Fibroblast of lung (primary cell): ENCODE measurements around the gene JAZF1. TPM values are rescaled to one million over a fixed set of nuclear protein-coding genes. Genes with fewer than 3 reads are reported as not detected.

Experiments
- DNase-seq, 2 donors: peaks; one replicate each; pipeline versions ENCODE4 v3.0.0 to v3.0.0-alpha.2; 2010; ENCODE audit warnings: low read depth in 2 of 2
- H2AFZ ChIP-seq: 2 replicates; pipeline ENCODE4 v1.5.1; 2012; ENCODE audit warnings: low read length, control low read depth, inconsistent platforms
- H3K27ac ChIP-seq: 2 replicates; pipeline ENCODE4 v1.5.1; 2011; ENCODE audit warnings: low read length, control low read depth; ENCODE audit not compliant: insufficient read depth
- H3K27me3 ChIP-seq: 2 replicates; pipeline ENCODE4 v1.5.1; 2011; ENCODE audit warnings: mild to moderate bottlenecking, low read length; ENCODE audit not compliant: control insufficient read depth, insufficient read depth
- H3K36me3 ChIP-seq: 2 replicates; pipeline ENCODE4 v1.5.1; 2011; ENCODE audit warnings: low read length; ENCODE audit not compliant: control insufficient read depth, insufficient read depth
- H3K4me1 ChIP-seq: 2 replicates; pipeline ENCODE4 v1.5.1; 2011; ENCODE audit warnings: low read length; ENCODE audit not compliant: control insufficient read depth, insufficient read depth; ENCODE audit errors: extremely low read depth
- H3K4me2 ChIP-seq: 2 replicates; pipeline ENCODE4 v1.5.1; 2011; ENCODE audit warnings: low read length, control low read depth; ENCODE audit not compliant: insufficient read depth; ENCODE audit errors: extremely low read depth
- H3K4me3 ChIP-seq, 4 experiments: fragments of 200-600 bp in 1 of 4; sonication (generic) in 1 of 4; replicated peaks in 1 of 4; 2 replicates each; pipeline ENCODE4 v1.5.1; 2011 to 2016; ENCODE audit warnings: low read length in 4 of 4, low read depth in 3 of 4, mild to moderate bottlenecking in 3 of 4, control low read depth in 2 of 4, inconsistent platforms in 1 of 4, mixed read lengths in 1 of 4; ENCODE audit not compliant: insufficient read depth in 1 of 4; ENCODE audit errors: control extremely low read depth in 1 of 4
- H3K79me2 ChIP-seq: 2 replicates; pipeline ENCODE4 v1.5.1; 2012; ENCODE audit warnings: mild to moderate bottlenecking, low read length, inconsistent platforms; ENCODE audit not compliant: control insufficient read depth, insufficient read depth
- H3K9ac ChIP-seq: 2 replicates; pipeline ENCODE4 v1.5.1; 2011; ENCODE audit warnings: mild to moderate bottlenecking, low read length, control low read depth; ENCODE audit not compliant: insufficient read depth
- H3K9me3 ChIP-seq: 2 replicates; pipeline ENCODE4 v1.5.1; 2012; ENCODE audit warnings: low read depth, low read length; ENCODE audit not compliant: control insufficient read depth, insufficient read depth
- H4K20me1 ChIP-seq: 2 replicates; pipeline ENCODE4 v1.5.1; 2011; ENCODE audit warnings: low read length; ENCODE audit not compliant: control insufficient read depth, insufficient read depth; ENCODE audit errors: extremely low read depth
- EZH2 ChIP-seq: IDR thresholded peaks from 2 replicates; pipeline ENCODE4 v1.5.1; 2012; ENCODE audit warnings: low read length, control low read depth, mild to moderate bottlenecking; ENCODE audit errors: missing control alignments
- polyA plus RNA-seq, 2 donors: library from polyadenylated mRNA; depleted of rRNA in 1 of 2; stranded (reverse) in 1 of 2; unstranded in 1 of 2; fragments of >200 nt; gene quantifications; 2 replicates each; pipeline ENCODE4 v1.2.1, GENCODE V29; 2011 to 2012; ENCODE audit warnings: missing spikeins in 1 of 2
- total RNA-seq: library from RNA; depleted of rRNA; stranded (reverse); fragments of >200 nt; gene quantifications from 2 replicates; pipeline ENCODE4 v1.2.1, GENCODE V29; 2014
- TF ChIP-seq, protein P1 (sequence below), 2 donors: IDR thresholded peaks in 1 of 2; conservative IDR thresholded peaks in 1 of 2; 1 replicate in 1 of 2; 2 replicates in 1 of 2; pipeline ENCODE4 v1.5.1; 2011 to 2012; ENCODE audit warnings: low read length in 2 of 2, control low read depth in 1 of 2, inconsistent platforms in 1 of 2, low read depth in 1 of 2, mild to moderate bottlenecking in 1 of 2

JAZF1 gene
- total and polyA plus RNA-seq, 2 donors (not counting 1 experiment from before 2014, with no cell fraction given), result 9.1 to 9.3 TPM

DNA sequence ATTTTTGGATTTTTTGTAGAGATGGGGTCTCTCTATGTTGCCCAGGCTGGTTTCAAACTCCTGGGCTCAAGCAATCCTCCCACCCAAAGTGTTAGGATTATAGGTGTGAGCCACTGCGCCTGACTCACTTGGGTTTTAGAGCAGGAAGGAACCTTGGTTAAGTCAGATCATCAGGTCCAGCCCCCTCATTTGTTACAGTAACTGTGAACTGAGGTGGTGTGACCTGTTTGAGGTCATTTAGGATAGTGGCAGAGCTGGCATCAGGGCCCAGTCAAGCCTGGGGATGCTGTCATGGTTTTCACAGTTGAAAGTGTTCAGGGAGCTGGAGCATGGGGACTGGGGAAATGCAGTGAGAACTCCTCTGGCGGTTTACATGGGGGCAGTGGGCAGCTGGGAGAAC is 281.0 kb downstream of the JAZF1 start:
- no peak for DNase-seq

DNA sequence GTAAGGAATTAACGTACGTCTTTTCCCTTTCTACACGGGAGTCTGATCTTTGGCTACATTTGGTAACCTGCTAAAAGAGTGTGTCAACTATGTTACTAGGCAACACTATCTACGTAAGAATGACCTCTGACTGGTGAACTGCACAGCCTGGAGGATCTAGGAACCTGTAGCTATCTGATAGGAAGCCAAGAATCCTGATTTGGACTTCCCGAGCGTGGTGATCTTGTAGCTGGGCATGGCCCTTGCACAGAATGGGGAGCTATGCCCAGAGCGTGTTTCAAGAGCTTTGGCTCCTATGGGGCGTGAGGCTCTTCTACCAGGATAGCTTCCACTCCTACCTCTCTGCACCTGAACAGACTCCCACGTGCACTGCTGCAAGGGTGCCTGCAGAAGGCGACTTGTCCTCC is 283.2 kb downstream of the JAZF1 start:
- Histone ChIP-seq H2AFZ (no peak overlapping the region), H3K4me2 (no peak overlapping the region), H4K20me1 (no peaks in the 10 kb centered on the region), H3K4me3 (no peak overlapping the region), H3K9me3 (no peaks in the 10 kb centered on the region), H3K9ac (no peak overlapping the region), H3K27me3 (no peaks in the 10 kb centered on the region), H3K4me1 (no peaks in the 10 kb centered on the region), H3K27ac (no peak overlapping the region), H3K36me3 (no peaks in the 10 kb centered on the region), H3K79me2 (no peaks in the 10 kb centered on the region)
- no peak for DNase-seq
- TF ChIP-seq, protein P1, sequence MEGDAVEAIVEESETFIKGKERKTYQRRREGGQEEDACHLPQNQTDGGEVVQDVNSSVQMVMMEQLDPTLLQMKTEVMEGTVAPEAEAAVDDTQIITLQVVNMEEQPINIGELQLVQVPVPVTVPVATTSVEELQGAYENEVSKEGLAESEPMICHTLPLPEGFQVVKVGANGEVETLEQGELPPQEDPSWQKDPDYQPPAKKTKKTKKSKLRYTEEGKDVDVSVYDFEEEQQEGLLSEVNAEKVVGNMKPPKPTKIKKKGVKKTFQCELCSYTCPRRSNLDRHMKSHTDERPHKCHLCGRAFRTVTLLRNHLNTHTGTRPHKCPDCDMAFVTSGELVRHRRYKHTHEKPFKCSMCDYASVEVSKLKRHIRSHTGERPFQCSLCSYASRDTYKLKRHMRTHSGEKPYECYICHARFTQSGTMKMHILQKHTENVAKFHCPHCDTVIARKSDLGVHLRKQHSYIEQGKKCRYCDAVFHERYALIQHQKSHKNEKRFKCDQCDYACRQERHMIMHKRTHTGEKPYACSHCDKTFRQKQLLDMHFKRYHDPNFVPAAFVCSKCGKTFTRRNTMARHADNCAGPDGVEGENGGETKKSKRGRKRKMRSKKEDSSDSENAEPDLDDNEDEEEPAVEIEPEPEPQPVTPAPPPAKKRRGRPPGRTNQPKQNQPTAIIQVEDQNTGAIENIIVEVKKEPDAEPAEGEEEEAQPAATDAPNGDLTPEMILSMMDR (conservative IDR thresholded peaks at IDR 0.05 in 1 of 2, IDR thresholded peaks at IDR 0.05 in 1 of 2; ENCODE audit: low read depth in 1 of 2, low read length in 2 of 2), result no peak
- no peak for TF ChIP-seq EZH2

More for the DNA sequence above, 281.0 kb downstream of the JAZF1 start:
- H3K4me2 ChIP-seq, result no peak overlapping the region
- no peaks in the 10 kb centered on the region for H3K4me1 ChIP-seq
- no peak overlapping the region for H3K4me3 ChIP-seq
- no peaks in the 10 kb centered on the region for H3K36me3 ChIP-seq
- H3K27ac ChIP-seq, result no peak overlapping the region
- H2AFZ ChIP-seq, result no peak overlapping the region
- no peaks in the 10 kb centered on the region for H3K27me3 ChIP-seq
- H3K9ac ChIP-seq, result no peak overlapping the region
- no peaks in the 10 kb centered on the region for H3K9me3 ChIP-seq
- H4K20me1 ChIP-seq, result no peaks in the 10 kb centered on the region
- TF ChIP-seq, protein P1 (conservative IDR thresholded peaks at IDR 0.05 in 1 of 2, IDR thresholded peaks at IDR 0.05 in 1 of 2; ENCODE audit: low read depth in 1 of 2, low read length in 2 of 2), result no peak
- TF ChIP-seq EZH2, result no peak
- no peaks in the 10 kb centered on the region for H3K79me2 ChIP-seq

DNA sequence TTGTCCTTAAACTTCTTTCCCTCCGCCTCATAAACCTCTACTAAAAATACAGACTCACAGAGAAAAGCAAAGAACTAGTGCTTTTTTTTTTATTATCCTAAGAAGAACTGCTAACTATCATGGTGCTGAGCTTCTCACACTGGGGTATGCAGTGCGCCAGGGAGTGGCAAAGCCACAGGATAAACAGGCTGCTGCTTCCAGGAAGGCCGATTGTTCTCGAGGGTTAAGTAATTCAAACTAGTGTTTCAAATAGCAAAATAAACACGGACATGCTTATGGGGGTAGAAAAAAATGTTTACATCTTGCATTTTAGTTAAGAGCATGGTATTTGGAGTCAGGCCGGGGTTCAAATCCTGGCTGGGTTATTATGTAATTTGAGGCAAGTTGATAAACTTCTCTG is 283.6 kb downstream of the JAZF1 start:
- H4K20me1 ChIP-seq, result no peaks in the 10 kb centered on the region
- H3K9me3 ChIP-seq, result no peaks in the 10 kb centered on the region
- H3K27ac ChIP-seq, result no peak overlapping the region
- H3K4me3 ChIP-seq, result no peak overlapping the region
- no peaks in the 10 kb centered on the region for H3K36me3 ChIP-seq
- no peaks in the 10 kb centered on the region for H3K79me2 ChIP-seq
- TF ChIP-seq, protein P1 (conservative IDR thresholded peaks at IDR 0.05 in 1 of 2, IDR thresholded peaks at IDR 0.05 in 1 of 2; ENCODE audit: low read depth in 1 of 2, low read length in 2 of 2), result no peak
- TF ChIP-seq EZH2, result no peak
- no peak overlapping the region for H3K9ac ChIP-seq
- no peaks in the 10 kb centered on the region for H3K4me1 ChIP-seq
- H2AFZ ChIP-seq, result no peak overlapping the region
- no peak overlapping the region for H3K4me2 ChIP-seq
- DNase-seq, result peak; percentile 26 to 40
- H3K27me3 ChIP-seq, result no peaks in the 10 kb centered on the region
